ENCODE measurements around the gene MBOAT2. TPM values are rescaled to one million over a fixed set of nuclear protein-coding genes. Genes with fewer than 3 reads are reported as not detected.

Gene MBOAT2
- total RNA-seq, 1 donor from 2014 or later = 8.0 TPM

DNA sequence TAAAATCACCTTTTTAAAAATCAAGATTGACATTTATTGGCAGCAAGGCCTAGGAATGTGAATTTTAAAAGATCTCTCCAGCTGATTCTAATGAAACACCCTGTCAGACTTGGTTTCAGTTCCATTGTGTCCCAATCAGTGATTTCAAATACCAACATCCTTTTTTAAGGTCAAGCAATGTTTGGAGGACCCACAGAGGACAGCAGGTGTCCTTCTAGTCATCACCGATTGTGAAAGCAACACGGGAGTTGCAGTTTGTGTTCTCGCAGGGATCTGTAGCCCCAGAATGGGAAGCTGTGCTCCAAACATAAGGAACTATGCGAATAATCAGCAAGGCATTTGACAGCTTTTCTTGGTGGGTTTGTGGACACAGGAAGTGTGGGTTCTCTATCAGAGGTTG, 161.6 kb downstream of the MBOAT2 start:
- intact Hi-C loops (cut with DNase I) = no loop called here
- DNase-seq (ENCODE audit: low spot score in 2 of 2) = no peak
- Histone ChIP-seq H3K9me3 (no peaks in the 10 kb centered on the region), H3K4me3 (no peak overlapping the region), H3K27me3 (no peaks in the 10 kb centered on the region), H3K4me1 (no peaks in the 10 kb centered on the region), H3K27ac (no peak overlapping the region), H3K36me3 (no peaks in the 10 kb centered on the region)
- TF ChIP-seq, protein P1, sequence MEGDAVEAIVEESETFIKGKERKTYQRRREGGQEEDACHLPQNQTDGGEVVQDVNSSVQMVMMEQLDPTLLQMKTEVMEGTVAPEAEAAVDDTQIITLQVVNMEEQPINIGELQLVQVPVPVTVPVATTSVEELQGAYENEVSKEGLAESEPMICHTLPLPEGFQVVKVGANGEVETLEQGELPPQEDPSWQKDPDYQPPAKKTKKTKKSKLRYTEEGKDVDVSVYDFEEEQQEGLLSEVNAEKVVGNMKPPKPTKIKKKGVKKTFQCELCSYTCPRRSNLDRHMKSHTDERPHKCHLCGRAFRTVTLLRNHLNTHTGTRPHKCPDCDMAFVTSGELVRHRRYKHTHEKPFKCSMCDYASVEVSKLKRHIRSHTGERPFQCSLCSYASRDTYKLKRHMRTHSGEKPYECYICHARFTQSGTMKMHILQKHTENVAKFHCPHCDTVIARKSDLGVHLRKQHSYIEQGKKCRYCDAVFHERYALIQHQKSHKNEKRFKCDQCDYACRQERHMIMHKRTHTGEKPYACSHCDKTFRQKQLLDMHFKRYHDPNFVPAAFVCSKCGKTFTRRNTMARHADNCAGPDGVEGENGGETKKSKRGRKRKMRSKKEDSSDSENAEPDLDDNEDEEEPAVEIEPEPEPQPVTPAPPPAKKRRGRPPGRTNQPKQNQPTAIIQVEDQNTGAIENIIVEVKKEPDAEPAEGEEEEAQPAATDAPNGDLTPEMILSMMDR (IDR thresholded peaks at IDR 0.05) = no peak

DNA sequence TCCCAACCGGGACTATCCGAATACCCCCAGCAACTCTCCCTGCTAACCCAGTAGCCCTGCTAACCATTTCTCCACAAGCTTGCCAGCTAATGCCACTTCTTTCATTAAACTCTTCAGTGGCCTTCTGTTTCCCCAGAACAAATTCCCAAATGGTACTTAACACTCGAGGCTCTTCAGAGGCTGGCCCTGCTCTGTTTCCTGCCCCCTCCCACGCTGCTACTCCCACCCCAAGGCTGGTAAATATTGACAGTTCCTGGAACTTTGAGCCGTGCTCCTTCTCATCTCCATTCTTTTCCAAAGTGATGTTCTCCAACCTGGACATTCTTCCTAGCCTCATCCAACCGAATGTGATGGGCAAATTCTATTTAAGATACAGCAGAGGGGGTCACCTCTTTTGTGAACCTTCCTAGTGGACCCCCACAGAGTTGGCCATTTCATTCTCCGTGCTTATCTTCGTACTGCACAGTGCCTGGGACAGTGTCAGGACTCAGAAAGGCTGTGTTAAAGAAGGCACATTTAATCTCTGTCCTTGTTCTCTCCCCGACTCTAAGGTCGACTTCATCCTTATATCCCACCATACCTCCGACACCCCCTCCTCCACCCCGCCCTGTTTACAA, 162.9 kb downstream of the MBOAT2 start:
- Histone ChIP-seq H3K9me3 (no peaks in the 10 kb centered on the region), H3K36me3 (no peaks in the 10 kb centered on the region), H3K4me3 (no peak overlapping the region), H3K27ac (no peak overlapping the region), H3K27me3 (no peaks in the 10 kb centered on the region), H3K4me1 (peaks cover 0 to 7% of the 10 kb centered on the region in 2 donors)
- no peak for DNase-seq (ENCODE audit: low spot score in 2 of 2)
- intact Hi-C loops (cut with DNase I) = no loop called here
- TF ChIP-seq, protein P1 (IDR thresholded peaks at IDR 0.05) = no peak

DNA sequence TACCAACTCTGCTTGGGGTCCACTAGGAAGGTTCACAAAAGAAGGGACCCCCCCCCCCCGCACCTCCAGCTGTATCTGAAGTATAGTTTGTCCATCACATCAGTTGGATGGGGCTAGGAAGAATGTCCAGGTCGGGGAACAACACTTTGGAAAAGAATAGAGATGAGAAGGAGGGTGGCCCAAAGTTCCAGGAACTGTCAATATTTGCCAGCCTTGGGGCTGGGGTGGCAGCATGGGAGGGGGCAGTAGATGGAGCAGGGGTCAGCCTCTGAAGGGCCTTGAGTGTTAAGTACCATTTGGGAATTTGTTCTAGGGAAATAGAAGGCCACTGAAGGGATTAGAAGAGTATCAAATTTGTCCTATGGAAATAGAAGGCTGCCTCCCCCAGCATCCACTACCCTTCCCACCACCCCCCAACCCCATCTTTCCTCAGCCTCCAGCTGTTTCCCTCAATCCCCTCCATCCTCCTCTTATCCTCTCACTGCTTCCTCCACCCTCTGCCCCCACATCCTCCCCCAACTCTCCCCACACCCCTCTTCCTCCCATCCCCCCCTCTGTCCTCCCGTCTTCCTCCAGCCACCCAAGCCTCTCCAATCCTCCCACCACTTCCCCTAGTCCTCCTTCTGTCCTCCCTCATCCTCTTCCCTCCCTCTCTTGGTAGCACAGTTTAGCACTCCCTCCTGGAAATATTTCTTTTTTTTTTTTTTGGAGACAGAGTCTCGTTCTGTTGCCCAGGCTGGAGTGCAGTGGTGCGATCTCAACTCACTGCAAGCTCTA, 164.1 kb downstream of the MBOAT2 start:
- intact Hi-C loops (cut with DNase I) = loop anchor here (5.0 kb wide), 2 partner anchors 157 to 163 kb away; partner anchors contain the start of genes ID2 and MBOAT2
- Histone ChIP-seq H3K9me3 (no peaks in the 10 kb centered on the region), H3K4me3 (no peak overlapping the region), H3K27me3 (no peaks in the 10 kb centered on the region), H3K4me1 (peaks cover 8 to 17% of the 10 kb centered on the region in 2 donors), H3K36me3 (no peaks in the 10 kb centered on the region), H3K27ac (no peak overlapping the region)
- TF ChIP-seq, protein P1 (IDR thresholded peaks at IDR 0.05) = no peak
- DNase-seq (ENCODE audit: low spot score in 2 of 2) = no peak

DNA sequence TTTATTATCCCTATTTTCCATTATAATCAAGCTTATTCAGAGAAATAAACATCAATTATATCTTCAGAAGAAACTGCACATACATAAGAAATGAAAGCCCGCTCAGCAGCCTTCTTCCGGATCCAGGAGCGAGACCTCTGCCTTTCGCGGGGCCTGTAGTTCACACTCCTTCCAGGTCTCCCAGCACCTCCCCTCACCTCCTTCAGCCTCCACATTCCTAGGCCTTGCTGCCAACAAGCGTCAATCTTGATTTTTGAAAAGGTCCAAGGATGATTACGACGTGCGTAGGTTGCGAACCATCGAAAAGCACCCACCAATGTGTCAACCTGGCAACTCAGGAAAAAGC, 165.7 kb downstream of the MBOAT2 start:
- Histone ChIP-seq H3K27me3 (no peaks in the 10 kb centered on the region), H3K36me3 (no peaks in the 10 kb centered on the region), H3K9me3 (no peaks in the 10 kb centered on the region), H3K4me1 (peaks cover 8 to 21% of the 10 kb centered on the region in 2 donors), H3K4me3 (peak overlapping the region; percentile 74 to 97), H3K27ac (peak overlapping the region in 1 of 2 donors; percentile 79)
- DNase-seq (ENCODE audit: low spot score in 2 of 2) = no peak
- intact Hi-C loops (cut with DNase I) = loop anchor here (1.0 to 5.0 kb wide), 3 partner anchors 15 to 165 kb away; partner anchors contain the start of genes ID2 and MBOAT2
- TF ChIP-seq, protein P1 (IDR thresholded peaks at IDR 0.05) = no peak

DNA sequence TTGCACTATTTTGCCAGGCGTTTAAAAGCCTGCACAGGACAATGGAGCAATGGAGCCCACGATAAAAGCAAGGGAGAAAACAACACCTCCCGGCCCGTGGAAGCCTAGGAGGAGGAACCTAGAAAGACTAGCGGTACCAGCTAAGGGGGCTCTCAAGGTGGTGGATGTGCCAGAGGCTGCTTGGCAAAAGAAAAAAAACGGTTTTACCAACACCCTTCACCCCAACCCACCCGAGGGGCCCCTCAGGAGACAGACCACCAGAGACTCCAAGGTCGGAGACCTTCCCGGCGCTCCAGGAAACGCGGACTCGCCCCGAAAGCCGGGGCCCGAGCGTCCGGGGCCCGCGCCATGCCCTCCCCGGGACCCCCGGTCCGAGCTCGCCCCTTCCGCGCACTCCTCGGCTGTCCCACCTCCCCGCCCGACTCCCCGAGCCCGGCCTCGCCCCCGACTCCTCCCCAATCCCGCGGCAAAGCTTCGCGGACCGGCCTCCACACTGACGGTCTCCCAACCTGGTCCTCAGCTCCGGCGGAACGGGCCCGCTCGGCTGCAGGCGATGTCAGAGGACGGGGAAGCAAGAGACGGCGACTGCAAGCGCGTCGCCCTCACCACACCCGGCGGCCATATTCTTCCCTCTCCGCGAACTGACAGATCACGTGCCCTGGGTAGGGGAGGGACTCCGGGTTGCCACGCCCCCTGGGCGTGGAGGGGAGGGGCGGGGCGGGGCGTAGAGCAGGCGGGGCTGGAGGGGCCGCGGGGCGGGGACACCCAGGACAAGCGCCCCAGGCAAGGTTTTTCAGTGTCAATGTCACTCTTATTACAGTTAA, 166.3 kb downstream of the MBOAT2 start, which contains the start of gene KIDINS220:
Gene KIDINS220 (minus strand): TSS at position 643 of the 824 bp plus-strand sequence. CDS start 10,520 bp downstream, outside the sequence.
- H3K4me1 ChIP-seq = peaks cover 8 to 21% of the 10 kb centered on the region in 2 donors
- H3K36me3 ChIP-seq = no peaks in the 10 kb centered on the region
- H3K27me3 ChIP-seq = no peaks in the 10 kb centered on the region
- peak within 1 kb of the TSS; percentile 74 to 97 for H3K4me3 ChIP-seq
- peak; percentile 42 to 91 for DNase-seq (ENCODE audit: low spot score in 2 of 2)
- no peaks in the 10 kb centered on the region for H3K9me3 ChIP-seq
- peak within 1 kb of the TSS; percentile 68 to 79 for H3K27ac ChIP-seq
- intact Hi-C loops (cut with DNase I) = loop anchor here (1.0 to 5.0 kb wide), 3 partner anchors 15 to 165 kb away; partner anchors contain the start of genes ID2 and MBOAT2
- TF ChIP-seq, protein P1 (IDR thresholded peaks at IDR 0.05) = no peak

All from ascending aorta (tissue), 2 donors.